AG10803 (cell line): ENCODE measurements around the gene MIF4GD.

Source experiments
- DNase-seq: peaks from one replicate; pipeline ENCODE4 v3.0.0; 2010; ENCODE audit warnings: low read depth
- H3K4me3 ChIP-seq: 2 replicates; pipeline ENCODE4 v1.5.1; 2011; ENCODE audit warnings: mild to moderate bottlenecking, low read length, control low read depth
- TF ChIP-seq, protein P1 (sequence below): conservative IDR thresholded peaks from 2 replicates; pipeline ENCODE4 v1.5.1; 2011; ENCODE audit warnings: mild to moderate bottlenecking, low read length, control low read depth, inconsistent platforms

Gene MIF4GD

DNA sequence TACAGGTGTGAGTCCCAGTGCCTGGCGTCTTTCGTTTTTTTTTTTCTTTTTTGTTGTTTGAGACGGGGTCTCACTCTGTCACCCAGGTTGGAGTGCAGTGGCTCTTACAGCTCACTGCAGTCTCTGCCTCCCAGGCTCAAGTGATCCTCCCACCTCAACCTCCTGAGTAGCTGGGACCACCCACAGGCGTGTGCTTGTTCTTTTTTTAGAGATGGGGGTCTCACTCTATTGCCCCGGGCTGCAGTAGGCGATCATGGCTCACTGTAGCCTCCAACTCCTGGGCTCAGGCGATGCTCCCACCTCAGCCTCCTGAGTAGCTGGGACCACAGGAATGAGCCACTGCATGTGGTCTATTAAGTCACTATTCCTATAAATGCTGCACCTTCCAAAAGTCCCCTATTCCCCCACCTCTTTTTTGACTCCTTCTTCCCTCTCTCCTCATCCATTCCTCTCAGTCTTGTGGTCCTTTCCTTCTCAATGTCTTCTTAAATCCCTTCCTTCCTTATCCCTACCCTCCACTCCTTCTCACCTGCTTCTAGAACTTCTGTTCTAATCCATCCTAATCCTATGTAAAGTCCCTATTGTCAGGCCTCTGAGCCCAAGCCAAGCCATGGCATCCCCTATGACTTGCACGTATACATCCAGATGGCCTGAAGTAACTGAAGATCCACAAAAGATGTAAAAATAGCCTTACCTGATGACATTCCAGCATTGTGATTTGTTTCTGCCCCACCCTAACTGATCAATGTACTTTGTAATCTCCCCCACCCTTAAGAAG lies 18.8 kb downstream of the MIF4GD start:
- TF ChIP-seq, protein P1, sequence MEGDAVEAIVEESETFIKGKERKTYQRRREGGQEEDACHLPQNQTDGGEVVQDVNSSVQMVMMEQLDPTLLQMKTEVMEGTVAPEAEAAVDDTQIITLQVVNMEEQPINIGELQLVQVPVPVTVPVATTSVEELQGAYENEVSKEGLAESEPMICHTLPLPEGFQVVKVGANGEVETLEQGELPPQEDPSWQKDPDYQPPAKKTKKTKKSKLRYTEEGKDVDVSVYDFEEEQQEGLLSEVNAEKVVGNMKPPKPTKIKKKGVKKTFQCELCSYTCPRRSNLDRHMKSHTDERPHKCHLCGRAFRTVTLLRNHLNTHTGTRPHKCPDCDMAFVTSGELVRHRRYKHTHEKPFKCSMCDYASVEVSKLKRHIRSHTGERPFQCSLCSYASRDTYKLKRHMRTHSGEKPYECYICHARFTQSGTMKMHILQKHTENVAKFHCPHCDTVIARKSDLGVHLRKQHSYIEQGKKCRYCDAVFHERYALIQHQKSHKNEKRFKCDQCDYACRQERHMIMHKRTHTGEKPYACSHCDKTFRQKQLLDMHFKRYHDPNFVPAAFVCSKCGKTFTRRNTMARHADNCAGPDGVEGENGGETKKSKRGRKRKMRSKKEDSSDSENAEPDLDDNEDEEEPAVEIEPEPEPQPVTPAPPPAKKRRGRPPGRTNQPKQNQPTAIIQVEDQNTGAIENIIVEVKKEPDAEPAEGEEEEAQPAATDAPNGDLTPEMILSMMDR, result no peak
- no peak overlapping the region for H3K4me3 ChIP-seq
- no peak for DNase-seq

DNA sequence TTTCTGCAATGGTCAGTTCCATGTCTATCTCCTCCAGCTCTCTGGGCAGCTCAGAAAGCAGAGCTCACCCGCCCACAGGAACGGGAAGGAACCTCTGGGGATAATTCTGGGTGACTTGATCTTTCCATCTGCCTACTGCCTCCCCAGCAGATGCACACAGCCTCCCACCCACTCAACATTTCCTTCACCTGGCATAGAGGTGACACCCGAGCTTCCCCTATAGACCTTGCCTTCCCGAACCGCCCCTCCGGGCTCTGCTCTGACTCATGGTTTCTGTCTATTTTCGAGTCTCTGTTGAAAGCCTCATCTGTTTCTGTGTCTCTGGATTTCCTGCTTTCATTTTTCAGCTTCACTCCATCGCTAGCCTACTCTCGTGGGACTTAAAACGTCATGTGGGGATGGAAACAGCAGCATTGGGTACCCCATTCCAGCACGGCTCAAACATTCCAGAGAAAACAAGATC lies 21.0 kb downstream of the MIF4GD start:
- peak overlapping the region; percentile 50 for H3K4me3 ChIP-seq
- DNase-seq, result peak; percentile 74
- TF ChIP-seq, protein P1, result no peak

- DNase-seq, result no peak
- TF ChIP-seq, protein P1, result no peak
- peak overlapping the region; percentile 50 for H3K4me3 ChIP-seq
Observed at GRCh38 chr17:75249564-75249963, 21.5 kb downstream of the MIF4GD start.

- TF ChIP-seq, protein P1, result no peak
- no peak overlapping the region for H3K4me3 ChIP-seq
- DNase-seq, result no peak
Observed at GRCh38 chr17:75246404-75246803, 24.6 kb downstream of the MIF4GD start.

DNA sequence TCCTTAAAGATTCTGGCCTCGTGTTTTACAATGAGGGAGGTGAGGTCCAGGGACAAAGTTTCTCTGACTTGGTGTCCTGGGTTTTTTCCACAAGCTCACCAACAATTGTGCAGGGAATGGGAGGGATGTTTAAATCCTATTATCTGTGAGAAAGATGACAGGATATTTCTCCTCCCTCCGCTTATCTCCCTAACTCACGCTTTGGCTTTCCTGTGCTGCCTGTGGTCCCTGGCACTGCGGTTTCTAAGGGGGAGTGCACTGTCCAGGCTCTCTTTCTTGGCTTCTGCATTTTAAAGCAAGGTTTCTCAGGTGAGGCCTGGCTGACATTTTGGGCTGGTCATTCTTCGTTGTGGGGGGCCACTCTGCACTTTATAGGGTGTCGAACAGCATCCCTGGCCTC lies 26.0 kb downstream of the MIF4GD start:
- no peak overlapping the region for H3K4me3 ChIP-seq
- TF ChIP-seq, protein P1, result no peak
- DNase-seq, result no peak

- no peak for DNase-seq
- TF ChIP-seq, protein P1, result no peak
- H3K4me3 ChIP-seq, result no peak overlapping the region
Observed at GRCh38 chr17:75244133-75244866, 26.7 kb downstream of the MIF4GD start.
